ENCODE measurements around the gene PCDHGB3. TPM values are rescaled to one million over a fixed set of nuclear protein-coding genes. Genes with fewer than 3 reads are reported as not detected.
"Not testable (repeated sequence)": the region's sequence is repeated elsewhere in the genome, so short reads cannot be mapped to it uniquely, and the experiment has no call there.

Gene PCDHGB3
- 1 to 10 TPM; 1.5 to 2.8 (median 2.3) TPM for polyA plus RNA-seq (ENCODE audit: insufficient read length in 4 of 4)

DNA sequence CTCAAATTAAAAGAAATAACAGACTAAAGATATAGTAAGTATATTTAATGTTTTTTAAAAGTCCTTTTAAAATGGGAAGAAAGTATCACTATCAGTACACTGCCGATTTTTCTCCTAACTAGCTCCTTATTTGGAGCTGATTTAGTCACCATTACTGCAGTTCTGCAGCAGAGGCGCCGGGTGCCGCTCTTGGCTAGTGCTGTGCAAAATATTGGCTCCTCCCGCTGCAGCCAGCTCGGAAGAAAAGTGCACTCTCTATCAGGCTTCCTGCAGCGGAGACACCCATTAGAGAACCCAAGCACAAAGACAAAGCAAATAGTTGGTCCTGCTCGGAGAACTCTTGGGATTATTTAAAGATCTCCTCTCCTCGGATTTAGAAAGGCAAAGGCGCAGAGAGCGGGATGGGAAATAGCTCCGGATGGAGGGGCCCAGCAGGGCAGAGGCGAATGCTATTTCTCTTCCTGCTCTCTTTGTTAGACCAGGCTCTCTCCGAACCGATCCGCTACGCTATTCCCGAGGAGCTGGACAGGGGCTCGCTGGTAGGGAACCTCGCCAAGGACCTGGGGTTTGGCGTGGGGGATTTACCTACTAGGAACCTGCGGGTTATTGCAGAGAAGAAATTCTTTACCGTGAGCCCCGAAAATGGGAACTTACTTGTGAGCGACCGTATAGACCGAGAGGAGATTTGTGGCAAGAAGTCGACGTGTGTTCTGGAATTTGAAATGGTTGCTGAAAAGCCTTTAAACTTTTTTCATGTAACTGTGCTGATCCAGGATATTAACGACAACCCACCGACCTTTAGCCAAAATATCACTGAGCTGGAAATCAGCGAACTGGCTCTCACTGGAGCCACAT is at the start of gene PCDHGB3:
PCDHGB3 (plus strand) TSS at position 249 of the 855 bp plus-strand sequence; CDS start at position 402, 153 bp downstream.
- no peak for DNase-seq (ENCODE audit: low read depth in 4 of 4, low spot score in 3 of 4)

DNA sequence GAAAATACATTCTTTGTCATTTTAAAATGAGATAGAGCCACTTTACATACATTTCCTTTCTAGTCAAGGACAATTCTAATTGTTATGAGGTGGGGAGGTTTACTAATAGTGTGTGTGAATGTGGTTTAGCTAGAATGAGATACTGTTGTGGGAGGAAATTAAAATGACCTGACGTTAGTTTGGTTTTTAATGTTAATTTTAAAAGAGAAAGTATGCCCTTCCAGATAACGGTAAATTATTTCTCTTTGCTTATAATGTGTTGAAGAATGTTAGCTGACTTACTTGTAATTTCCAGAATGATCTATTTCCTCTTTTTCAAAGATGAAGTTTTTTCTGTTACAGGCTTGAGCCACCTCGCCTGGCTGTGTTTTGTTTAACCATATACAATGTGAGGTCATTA is 47.8 kb upstream of the PCDHGB3 start:
- DNase-seq (ENCODE audit: low read depth in 4 of 4, low spot score in 3 of 4): no peak

DNA sequence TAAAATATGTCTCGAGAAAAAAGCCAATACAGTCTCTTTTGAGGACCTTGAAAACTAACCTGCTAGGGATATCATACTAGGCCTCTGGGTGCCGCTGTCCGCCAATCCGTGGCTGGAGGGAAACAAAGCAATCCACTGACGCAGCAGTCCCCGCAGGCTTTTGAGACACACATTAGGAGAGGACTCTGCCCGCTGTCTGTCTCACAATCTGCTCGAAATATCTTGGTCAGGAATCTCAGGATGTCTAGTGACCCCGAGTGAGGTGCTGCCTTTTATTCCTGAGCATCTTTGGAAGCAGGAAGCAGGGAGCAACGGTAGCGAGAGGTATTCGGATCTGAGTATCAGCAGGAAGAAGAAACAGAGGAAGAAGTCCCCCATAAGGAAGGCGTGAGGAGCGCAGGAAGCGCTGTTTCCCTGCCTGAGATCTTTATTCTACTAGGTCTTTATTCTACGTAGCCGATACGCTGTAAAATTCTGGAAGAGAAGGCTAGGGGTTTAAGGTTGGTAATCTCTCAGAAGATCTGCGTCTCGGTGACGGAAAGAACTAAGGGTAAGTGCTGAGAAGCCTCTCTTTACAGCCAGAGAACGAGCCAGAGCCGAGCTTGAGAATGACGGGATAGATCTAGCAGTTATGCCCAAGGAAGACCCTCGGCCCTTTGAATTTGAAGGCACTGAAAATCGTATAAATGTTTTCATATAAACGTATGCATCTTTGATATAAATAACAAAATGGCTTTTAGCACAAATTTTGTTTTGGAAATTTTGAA is 43.8 kb upstream of the PCDHGB3 start:
- DNase-seq (ENCODE audit: low read depth in 4 of 4, low spot score in 3 of 4): no peak

DNA sequence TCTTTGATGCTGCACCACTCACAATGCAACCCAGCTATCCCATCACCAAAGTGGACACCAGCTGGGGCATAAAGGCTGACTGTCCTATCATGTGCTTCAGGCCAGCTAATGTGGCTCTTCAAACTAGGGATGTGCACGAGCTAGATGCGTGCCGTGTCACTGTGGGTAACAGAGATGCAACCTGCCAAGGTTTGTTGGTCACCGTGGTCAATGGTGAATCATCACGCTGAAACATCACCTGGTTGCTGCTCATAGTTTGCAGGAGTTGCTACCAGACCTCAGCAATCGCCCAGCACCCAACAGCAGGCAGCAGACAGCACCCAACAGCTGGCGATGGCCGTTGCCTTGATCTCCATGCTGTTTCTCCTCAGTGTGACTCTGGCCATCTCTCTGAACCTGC is 41.8 kb upstream of the PCDHGB3 start:
- no peak for DNase-seq (ENCODE audit: low read depth in 4 of 4, low spot score in 3 of 4)

DNA sequence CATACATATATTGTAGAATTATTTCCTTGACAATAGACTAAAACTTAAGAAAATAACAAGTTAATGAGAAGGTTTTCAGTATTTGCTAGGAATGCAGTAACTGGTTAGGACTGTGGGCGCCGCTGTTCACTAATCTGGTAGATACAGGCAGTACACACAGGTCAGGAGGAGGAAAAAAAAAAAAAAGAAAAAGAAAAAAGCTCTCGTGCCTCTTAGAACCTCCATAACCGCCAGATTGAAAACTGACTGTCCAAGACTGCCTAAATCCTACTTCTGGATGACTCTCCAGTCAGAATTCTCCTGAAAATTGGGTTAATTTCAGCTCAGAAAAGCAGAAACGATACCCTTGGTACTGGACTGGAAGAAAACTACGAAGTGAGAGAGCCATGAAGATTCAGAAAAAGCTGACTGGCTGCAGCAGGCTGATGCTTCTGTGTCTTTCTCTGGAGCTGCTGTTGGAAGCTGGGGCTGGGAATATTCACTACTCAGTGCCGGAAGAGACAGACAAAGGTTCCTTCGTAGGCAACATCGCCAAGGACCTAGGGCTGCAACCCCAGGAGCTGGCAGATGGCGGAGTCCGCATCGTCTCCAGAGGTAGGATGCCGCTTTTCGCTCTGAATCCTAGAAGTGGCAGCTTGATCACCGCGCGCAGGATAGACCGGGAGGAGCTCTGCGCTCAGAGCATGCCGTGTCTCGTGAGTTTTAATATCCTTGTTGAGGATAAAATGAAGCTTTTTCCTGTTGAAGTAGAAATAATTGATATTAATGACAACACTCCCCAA is 39.6 kb upstream of the PCDHGB3 start, which contains the start of gene PCDHGA1:
PCDHGA1 (plus strand) TSS at position 216 of the 782 bp plus-strand sequence.
- DNase-seq (ENCODE audit: low read depth in 4 of 4, low spot score in 3 of 4): no peak

DNA sequence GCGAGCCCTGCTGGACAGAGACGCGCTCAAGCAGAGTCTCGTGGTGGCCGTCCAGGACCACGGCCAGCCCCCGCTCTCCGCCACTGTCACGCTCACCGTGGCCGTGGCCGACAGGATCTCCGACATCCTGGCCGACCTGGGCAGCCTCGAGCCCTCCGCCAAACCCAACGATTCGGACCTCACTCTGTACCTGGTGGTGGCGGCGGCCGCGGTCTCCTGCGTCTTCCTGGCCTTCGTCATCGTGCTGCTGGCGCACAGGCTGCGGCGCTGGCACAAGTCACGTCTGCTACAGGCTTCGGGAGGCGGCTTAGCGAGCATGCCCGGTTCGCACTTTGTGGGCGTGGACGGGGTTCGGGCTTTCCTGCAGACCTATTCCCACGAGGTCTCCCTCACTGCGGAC is 37.5 kb upstream of the PCDHGB3 start:
- not testable (repeated sequence) for DNase-seq (ENCODE audit: low read depth in 4 of 4, low spot score in 3 of 4)

DNA sequence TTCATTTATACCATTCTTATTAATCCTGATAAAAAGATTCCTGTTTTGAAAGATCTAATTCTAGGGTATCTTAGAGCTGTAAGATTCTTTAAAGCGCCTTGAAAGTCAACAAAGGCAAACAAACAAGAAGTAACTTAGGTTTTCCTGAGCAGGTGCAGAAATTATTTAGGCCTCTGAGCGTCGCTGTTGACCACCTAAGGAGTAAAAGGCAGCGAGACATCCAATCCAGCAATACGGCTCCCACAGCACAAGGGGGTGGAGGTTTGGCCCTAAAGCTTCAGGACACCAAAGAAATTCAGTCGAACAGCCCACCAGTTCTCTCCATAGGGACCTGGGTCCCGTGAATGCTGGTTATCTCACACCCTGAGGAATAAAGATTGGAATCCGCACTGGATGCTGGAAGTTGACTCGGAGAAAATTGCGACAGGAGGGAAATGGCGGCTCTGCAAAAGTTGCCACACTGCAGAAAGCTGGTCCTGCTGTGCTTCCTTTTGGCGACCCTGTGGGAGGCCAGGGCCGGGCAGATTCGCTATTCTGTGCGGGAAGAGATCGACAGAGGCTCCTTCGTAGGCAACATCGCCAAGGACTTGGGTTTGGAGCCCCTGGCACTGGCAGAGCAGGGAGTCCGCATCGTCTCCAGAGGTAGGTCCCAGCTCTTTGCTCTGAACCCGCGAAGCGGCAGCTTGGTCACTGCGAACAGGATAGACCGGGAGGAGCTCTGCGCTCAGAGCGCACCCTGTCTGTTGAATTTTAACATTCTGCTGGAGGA is 31.3 kb upstream of the PCDHGB3 start, which contains the start of gene PCDHGA2:
PCDHGA2 (plus strand) TSS at position 223 of the 769 bp plus-strand sequence.
- peak in 1 of 4 donors; percentile 39 for DNase-seq (ENCODE audit: low read depth in 4 of 4, low spot score in 3 of 4)

DNA sequence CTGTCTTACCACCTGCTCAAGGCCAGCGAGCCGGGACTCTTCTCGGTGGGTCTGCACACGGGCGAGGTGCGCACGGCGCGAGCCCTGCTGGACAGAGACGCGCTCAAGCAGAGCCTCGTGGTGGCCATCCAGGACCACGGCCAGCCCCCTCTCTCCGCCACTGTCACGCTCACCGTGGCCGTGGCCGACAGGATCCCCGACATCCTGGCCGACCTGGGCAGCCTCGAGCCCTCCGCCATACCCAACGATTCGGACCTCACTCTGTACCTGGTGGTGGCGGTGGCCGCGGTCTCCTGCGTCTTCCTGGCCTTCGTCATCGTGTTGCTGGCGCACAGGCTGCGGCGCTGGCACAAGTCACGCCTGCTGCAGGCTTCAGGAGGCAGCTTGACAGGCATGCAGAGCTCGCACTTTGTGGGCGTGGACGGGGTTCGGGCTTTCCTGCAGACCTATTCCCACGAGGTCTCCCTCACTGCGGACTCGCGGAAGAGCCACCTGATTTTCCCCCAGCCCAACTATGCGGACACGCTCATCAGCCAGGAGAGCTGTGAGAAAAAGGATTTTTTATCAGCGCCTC is 29.2 kb upstream of the PCDHGB3 start:
- not testable (repeated sequence) for DNase-seq (ENCODE audit: low read depth in 4 of 4, low spot score in 3 of 4)

DNA sequence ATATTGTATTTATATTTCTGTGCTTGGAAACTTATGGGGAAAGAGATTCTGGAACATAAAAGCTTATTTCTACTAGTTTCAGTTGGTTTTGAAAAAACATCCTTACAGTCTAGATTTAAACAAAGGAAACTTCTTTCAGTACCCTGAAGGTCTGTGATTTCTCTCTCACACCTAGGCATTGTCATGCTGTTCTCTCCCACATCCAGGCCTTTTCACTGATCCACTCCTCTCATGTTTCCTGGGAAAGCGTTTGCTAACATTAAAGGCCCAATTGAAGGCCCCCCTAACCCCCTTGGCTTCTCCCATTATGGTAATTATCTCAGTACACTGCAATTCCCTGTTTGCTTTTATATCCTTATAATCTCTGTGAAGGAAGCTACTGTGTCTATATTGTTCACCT is 27.3 kb upstream of the PCDHGB3 start:
- no peak for DNase-seq (ENCODE audit: low read depth in 4 of 4, low spot score in 3 of 4)

DNA sequence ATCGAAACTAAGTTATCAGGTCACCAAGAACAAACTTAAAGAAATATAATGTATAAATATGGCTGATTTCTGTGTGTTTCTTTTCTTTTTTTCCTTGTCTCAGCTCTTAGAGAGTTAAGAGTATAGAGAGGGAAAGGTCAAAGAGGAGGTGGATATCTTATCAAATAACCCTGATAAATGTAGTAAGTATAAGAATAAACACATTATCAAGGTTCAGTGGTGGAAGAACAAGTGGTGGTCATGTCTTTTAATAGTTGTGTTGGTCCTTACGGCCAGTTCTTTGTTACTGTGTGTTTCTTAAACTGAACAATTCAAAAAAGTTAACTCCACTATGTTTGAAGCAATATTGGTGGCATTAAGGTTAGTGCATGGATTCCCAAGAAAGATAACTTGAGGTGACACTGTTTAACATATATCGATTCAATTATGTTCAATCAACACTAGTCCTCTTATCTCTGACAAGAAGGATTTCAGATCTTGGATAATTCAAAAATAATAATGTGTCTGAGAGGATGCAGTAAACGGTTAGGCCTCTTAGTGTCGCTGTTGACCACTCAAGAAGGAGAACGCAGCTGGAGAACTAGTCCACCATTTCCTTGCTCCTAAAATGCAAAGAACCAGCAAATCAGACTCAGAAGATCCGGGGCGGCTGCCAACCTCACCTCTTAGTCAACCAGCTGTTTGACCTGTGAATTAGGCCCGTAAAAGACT is 26.6 kb upstream of the PCDHGB3 start, which contains the start of gene PCDHGA3:
PCDHGA3 (plus strand) TSS at position 588 of the 711 bp plus-strand sequence. CDS start 205 bp downstream, outside the sequence.
- no peak for DNase-seq (ENCODE audit: low read depth in 4 of 4, low spot score in 3 of 4)

DNA sequence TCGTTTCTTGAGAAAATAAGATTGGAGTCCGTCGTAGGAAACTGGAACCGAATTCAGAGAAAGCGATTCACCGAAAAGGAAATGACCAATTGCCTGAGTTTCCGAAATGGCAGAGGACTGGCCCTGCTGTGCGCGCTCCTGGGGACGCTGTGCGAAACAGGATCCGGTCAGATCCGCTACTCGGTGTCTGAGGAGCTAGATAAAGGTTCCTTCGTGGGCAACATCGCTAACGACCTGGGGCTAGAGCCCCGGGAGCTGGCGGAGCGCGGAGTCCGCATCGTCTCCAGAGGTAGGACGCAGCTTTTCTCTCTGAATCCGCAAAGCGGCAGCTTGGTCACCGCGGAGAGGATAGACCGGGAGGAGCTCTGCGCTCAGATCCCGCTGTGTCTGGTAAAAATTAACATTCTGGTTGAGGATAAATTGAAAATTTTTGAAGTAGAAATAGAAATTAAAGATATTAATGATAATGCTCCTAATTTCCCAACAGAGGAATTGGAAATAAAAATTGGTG is 26.0 kb upstream of the PCDHGB3 start:
- DNase-seq (ENCODE audit: low read depth in 4 of 4, low spot score in 3 of 4): no peak

DNA sequence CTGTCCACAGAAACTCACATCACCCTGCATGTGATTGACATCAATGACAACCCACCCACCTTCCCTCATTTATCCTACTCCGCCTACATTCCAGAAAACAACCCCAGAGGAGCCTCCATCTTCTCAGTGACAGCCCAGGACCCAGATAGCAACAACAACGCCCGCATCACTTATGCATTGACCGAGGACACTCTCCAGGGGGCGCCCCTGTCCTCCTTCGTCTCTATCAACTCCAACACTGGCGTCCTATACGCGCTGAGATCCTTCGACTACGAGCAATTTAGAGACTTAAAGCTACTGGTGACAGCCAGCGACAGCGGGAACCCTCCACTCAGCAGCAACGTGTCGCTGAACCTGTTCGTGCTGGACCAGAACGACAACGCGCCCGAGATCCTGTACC is 24.7 kb upstream of the PCDHGB3 start:
- no peak for DNase-seq (ENCODE audit: low read depth in 4 of 4, low spot score in 3 of 4)

DNA sequence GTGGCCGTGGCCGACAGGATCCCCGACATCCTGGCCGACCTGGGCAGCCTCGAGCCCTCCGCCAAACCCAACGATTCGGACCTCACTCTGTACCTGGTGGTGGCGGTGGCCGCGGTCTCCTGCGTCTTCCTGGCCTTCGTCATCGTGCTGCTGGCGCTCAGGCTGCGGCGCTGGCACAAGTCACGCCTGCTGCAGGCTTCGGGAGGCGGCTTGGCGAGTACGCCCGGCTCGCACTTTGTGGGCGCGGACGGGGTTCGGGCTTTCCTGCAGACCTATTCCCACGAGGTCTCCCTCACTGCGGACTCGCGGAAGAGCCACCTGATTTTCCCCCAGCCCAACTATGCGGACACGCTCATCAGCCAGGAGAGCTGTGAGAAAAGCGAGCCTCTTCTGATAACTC is 24.0 kb upstream of the PCDHGB3 start:
- not testable (repeated sequence) for DNase-seq (ENCODE audit: low read depth in 4 of 4, low spot score in 3 of 4)

DNA sequence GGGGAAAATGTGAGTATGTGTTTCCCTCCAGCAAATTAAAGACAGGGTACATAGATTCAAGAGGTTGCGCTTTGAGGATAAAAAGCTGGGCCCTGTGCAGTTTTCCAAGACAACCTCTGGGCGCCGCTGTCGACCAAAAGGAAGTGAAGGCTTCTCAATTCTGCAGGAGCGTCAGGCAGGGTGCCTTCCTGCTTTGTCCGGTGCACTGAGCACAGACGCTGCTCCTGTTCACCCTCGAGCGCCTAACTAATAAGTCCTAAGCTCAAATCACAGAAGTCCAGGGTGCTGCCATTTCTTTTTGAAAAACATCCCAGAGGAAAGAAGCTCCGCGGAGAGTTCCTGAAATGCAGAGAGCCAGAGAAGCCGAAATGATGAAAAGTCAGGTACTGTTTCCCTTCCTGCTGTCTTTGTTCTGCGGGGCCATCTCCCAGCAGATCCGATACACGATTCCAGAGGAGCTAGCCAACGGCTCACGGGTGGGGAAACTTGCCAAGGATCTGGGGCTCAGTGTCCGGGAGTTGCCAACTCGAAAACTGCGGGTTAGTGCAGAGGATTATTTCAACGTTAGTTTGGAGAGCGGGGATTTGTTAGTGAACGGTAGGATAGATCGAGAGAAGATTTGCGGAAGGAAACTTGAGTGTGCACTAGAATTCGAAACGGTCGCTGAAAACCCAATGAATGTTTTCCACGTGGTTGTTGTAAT is 20.0 kb upstream of the PCDHGB3 start, which contains the start of gene PCDHGB1:
PCDHGB1 (plus strand) TSS at position 183 of the 703 bp plus-strand sequence; CDS start at position 345, 162 bp downstream.
- no peak for DNase-seq (ENCODE audit: low read depth in 4 of 4, low spot score in 3 of 4)

DNA sequence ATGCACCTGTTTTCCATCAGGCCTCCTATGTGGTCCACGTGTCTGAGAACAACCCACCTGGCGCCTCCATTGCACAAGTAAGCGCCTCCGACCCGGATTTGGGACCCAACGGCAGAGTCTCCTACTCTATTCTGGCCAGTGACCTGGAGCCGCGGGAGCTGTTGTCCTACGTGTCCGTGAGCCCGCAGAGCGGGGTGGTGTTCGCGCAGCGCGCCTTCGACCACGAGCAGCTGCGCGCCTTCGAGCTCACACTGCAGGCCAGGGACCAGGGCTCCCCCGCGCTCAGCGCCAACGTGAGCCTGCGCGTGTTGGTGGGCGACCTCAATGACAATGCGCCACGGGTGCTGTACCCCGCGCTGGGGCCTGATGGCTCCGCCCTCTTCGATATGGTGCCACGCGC is 18.5 kb upstream of the PCDHGB3 start:
- no peak for DNase-seq (ENCODE audit: low read depth in 4 of 4, low spot score in 3 of 4)

DNA sequence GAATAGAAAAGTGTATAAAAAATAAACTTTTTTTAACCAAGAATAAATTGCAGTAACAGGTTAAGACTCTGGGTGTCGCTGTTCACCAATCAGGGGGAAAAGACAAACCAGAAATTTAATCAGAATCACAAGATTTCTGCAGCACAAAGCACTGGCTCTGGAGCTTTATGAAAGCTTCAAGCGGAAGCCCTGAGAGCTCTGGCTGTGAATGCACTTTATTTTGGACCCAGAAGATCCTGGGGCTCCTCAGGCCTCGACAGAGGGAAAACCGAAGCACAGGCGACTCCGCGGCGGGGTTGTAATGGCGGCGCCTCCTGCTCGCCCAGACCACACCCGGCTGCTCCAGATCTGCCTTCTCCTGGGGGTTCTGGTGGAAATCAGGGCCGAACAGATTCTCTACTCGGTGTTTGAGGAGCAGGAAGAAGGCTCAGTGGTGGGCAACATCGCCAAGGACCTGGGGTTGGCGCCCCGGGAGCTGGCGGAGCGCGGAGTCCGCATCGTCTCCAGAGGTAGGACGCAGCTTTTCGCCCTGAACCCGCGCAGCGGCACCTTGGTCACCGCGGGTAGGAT is 15.1 kb upstream of the PCDHGB3 start, which contains the start of gene PCDHGA4:
PCDHGA4 (plus strand) TSS at position 122 of the 570 bp plus-strand sequence; CDS start at position 209, 87 bp downstream.
- no peak for DNase-seq (ENCODE audit: low read depth in 4 of 4, low spot score in 3 of 4)

DNA sequence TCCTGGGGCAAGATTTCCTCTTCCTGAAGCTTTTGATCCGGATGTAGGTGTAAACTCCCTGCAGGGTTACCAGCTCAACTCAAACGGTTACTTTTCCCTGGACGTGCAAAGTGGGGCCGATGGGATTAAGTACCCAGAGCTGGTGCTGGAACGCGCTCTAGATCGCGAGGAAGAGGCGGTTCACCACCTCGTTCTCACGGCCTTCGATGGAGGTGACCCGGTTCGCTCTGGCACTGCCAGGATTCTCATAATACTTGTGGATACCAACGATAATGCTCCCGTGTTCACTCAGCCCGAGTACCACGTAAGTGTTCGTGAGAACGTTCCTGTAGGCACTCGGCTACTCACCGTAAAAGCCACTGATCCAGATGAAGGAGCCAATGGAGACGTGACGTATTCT is 14.4 kb upstream of the PCDHGB3 start:
- DNase-seq (ENCODE audit: low read depth in 4 of 4, low spot score in 3 of 4): no peak
